ENCODE results near the gene LPP. TPM values are rescaled to one million over a fixed set of nuclear protein-coding genes. Genes with fewer than 3 reads are reported as not detected.

LPP gene
- total and polyA plus RNA-seq, 4 donors = 11.1 to 219 (median 66.5) TPM

DNA sequence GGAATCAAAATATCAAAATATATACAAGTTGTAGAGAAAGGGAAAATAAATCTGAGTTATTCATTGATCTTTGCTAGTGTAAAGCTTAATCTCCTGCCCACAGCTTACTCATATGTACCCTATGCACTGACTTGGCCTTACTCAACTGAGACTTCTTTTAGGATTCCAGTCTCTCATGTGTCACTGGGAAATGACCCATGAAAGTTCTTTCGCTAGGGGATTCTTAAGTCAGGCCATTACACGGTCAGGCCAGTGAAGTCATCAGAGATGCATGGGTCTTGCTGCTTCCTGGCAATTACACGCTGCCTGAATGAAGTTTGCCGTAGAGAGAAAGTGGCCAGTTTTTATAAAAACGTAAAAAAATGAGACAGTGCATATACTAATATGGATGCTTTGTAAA lies 20.7 kb upstream of the LPP start:
- H3K4me3 ChIP-seq = no peak overlapping the region
- DNase-seq (no peak), ATAC-seq (ENCODE audit: insufficient read depth, low FRiP score) (no peak)
- H3K9ac ChIP-seq (ENCODE audit: insufficient read depth in 1 of 2, low read length in 2 of 2) = no peak overlapping the region
- H3K27ac ChIP-seq (ENCODE audit: low read depth in 1 of 2, low read length in 1 of 2) = no peak overlapping the region
- no peaks in the 10 kb centered on the region for H3K36me3 ChIP-seq (ENCODE audit: control insufficient read depth in 4 of 4, insufficient read depth in 4 of 4, low read length in 4 of 4)
- TF ChIP-seq, protein P1, sequence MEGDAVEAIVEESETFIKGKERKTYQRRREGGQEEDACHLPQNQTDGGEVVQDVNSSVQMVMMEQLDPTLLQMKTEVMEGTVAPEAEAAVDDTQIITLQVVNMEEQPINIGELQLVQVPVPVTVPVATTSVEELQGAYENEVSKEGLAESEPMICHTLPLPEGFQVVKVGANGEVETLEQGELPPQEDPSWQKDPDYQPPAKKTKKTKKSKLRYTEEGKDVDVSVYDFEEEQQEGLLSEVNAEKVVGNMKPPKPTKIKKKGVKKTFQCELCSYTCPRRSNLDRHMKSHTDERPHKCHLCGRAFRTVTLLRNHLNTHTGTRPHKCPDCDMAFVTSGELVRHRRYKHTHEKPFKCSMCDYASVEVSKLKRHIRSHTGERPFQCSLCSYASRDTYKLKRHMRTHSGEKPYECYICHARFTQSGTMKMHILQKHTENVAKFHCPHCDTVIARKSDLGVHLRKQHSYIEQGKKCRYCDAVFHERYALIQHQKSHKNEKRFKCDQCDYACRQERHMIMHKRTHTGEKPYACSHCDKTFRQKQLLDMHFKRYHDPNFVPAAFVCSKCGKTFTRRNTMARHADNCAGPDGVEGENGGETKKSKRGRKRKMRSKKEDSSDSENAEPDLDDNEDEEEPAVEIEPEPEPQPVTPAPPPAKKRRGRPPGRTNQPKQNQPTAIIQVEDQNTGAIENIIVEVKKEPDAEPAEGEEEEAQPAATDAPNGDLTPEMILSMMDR (IDR thresholded peaks at IDR 0.05; ENCODE audit: control extremely low read depth, extremely low read depth) = no peak
- no peaks in the 10 kb centered on the region for H3K9me3 ChIP-seq (ENCODE audit: control insufficient read depth in 4 of 4, insufficient read depth in 3 of 4, low read length in 3 of 4)
- H3K27me3 ChIP-seq (ENCODE audit: control insufficient read depth in 3 of 3, insufficient read depth in 3 of 3, low read length in 2 of 3) = no peaks in the 10 kb centered on the region
- 96 to 98% methylated on average over 5 of the region's 5 CpGs for WGBS, 2 donors
- H3K4me1 ChIP-seq (ENCODE audit: control insufficient read depth in 5 of 5, insufficient read depth in 5 of 5, low read length in 5 of 5) = no peaks in the 10 kb centered on the region

DNA sequence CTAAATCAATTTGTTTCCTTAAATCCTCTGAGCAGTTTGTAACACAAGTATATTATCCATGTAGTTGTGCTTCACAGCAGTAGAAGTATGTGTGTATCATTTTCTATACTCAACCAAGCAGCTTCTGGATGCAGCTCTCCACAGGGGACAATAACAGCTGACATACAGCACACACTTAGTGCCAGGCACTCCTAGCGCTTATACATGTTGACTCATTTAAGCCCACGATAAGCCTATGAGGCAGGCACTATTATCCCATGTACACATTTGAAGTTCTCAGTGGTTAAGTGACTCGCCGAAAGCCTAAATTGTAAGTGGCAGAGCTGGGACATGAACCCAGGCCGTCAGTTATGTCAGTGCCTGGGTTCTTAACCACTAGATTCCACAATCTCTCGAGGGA lies 20.3 kb upstream of the LPP start:
- Histone ChIP-seq H3K36me3 (ENCODE audit: control insufficient read depth in 4 of 4, insufficient read depth in 4 of 4, low read length in 4 of 4) (no peaks in the 10 kb centered on the region), H3K9ac (ENCODE audit: insufficient read depth in 1 of 2, low read length in 2 of 2) (no peak overlapping the region), H3K4me1 (ENCODE audit: control insufficient read depth in 5 of 5, insufficient read depth in 5 of 5, low read length in 5 of 5) (no peaks in the 10 kb centered on the region), H3K27ac (ENCODE audit: low read depth in 1 of 2, low read length in 1 of 2) (no peak overlapping the region), H3K9me3 (ENCODE audit: control insufficient read depth in 4 of 4, insufficient read depth in 3 of 4, low read length in 3 of 4) (no peaks in the 10 kb centered on the region), H3K4me3 (no peak overlapping the region), H3K27me3 (ENCODE audit: control insufficient read depth in 3 of 3, insufficient read depth in 3 of 3, low read length in 2 of 3) (no peaks in the 10 kb centered on the region)
- DNase-seq (no peak), ATAC-seq (ENCODE audit: insufficient read depth, low FRiP score) (no peak)
- WGBS, 2 donors = 93% methylated on average over 6 of the region's 6 CpGs
- TF ChIP-seq, protein P1 (IDR thresholded peaks at IDR 0.05; ENCODE audit: control extremely low read depth, extremely low read depth) = no peak

DNA sequence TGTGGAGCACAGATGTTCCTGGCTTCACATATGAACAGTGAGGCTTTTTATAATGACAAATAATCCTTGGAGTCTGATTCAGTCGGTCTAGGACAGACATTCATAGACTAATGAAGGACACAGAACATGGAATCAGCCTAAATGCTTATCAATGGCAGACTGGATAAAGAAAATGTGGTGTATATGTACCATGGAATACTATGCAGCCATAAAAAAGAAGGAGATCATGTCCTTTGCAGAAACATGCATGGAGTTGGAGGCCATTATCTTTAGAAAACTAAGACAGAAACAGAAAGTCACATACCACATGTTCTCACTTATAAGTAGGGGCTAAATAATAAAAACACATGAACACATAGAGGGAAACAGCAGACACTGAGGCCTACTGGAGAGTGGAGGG lies 19.9 kb upstream of the LPP start:
- TF ChIP-seq, protein P1 (IDR thresholded peaks at IDR 0.05; ENCODE audit: control extremely low read depth, extremely low read depth) = no peak
- Histone ChIP-seq H3K27me3 (ENCODE audit: control insufficient read depth in 3 of 3, insufficient read depth in 3 of 3, low read length in 2 of 3) (peaks cover 0 to 1% (median 0%) of the 10 kb centered on the region in 3 donors), H3K9me3 (ENCODE audit: control insufficient read depth in 4 of 4, insufficient read depth in 3 of 4, low read length in 3 of 4) (no peaks in the 10 kb centered on the region), H3K36me3 (ENCODE audit: control insufficient read depth in 4 of 4, insufficient read depth in 4 of 4, low read length in 4 of 4) (no peaks in the 10 kb centered on the region), H3K4me1 (ENCODE audit: control insufficient read depth in 5 of 5, insufficient read depth in 5 of 5, low read length in 5 of 5) (no peaks in the 10 kb centered on the region), H3K27ac (ENCODE audit: low read depth in 1 of 2, low read length in 1 of 2) (no peak overlapping the region), H3K9ac (ENCODE audit: insufficient read depth in 1 of 2, low read length in 2 of 2) (no peak overlapping the region), H3K4me3 (no peak overlapping the region)
- no peak for ATAC-seq (ENCODE audit: insufficient read depth, low FRiP score)
- DNase-seq = no peak
- 91 to 93% methylated on average over 1 of the region's 1 CpG for WGBS, 2 donors

DNA sequence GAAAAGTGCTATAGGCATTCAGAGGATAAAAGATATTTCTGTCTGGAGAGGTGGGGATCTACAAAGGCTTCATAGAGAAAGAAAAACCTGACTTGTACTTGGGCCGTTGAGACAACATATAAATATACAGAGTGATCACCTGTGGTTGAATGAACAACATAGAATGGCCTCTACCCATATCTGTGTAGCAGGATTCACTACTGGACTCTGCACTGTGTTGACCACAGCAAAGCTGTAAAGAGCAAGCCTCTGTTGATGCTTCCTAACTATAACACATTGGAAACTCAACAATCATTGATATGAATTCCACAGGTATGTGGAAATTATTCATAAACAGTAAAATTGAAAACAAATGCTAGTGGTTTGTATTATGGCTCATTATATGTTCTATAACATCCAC lies 19.1 kb upstream of the LPP start:
- H3K36me3 ChIP-seq (ENCODE audit: control insufficient read depth in 4 of 4, insufficient read depth in 4 of 4, low read length in 4 of 4) = no peaks in the 10 kb centered on the region
- TF ChIP-seq, protein P1 (IDR thresholded peaks at IDR 0.05; ENCODE audit: control extremely low read depth, extremely low read depth) = no peak
- H3K9me3 ChIP-seq (ENCODE audit: control insufficient read depth in 4 of 4, insufficient read depth in 3 of 4, low read length in 3 of 4) = no peaks in the 10 kb centered on the region
- H3K27me3 ChIP-seq (ENCODE audit: control insufficient read depth in 3 of 3, insufficient read depth in 3 of 3, low read length in 2 of 3) = peaks cover 0 to 2% (median 0%) of the 10 kb centered on the region in 3 donors
- no peak for DNase-seq
- no peak for ATAC-seq (ENCODE audit: insufficient read depth, low FRiP score)
- no peaks in the 10 kb centered on the region for H3K4me1 ChIP-seq (ENCODE audit: control insufficient read depth in 5 of 5, insufficient read depth in 5 of 5, low read length in 5 of 5)
- H3K4me3 ChIP-seq = no peak overlapping the region
- WGBS, 2 donors = 94 to 100% methylated on average over 1 of the region's 1 CpG
- H3K27ac ChIP-seq (ENCODE audit: low read depth in 1 of 2, low read length in 1 of 2) = no peak overlapping the region
- no peak overlapping the region for H3K9ac ChIP-seq (ENCODE audit: insufficient read depth in 1 of 2, low read length in 2 of 2)
